ENCODE results near the gene PRDM2.

PRDM2 gene

GRCh38 chr1:13819642-13820041, 119.7 kb downstream of the PRDM2 start:
- no peak overlapping the region for H3K4me3 ChIP-seq (ENCODE audit: low read length)
- DNase-seq (ENCODE audit: low read depth), result no peak

GRCh38 chr1:13820055-13820454, 120.1 kb downstream of the PRDM2 start:
- no peak for TF ChIP-seq CTCF (conservative IDR thresholded peaks at IDR 0.05; ENCODE audit: low read depth, low read length)
- no peak overlapping the region for H3K4me3 ChIP-seq (ENCODE audit: low read length)
- DNase-seq (ENCODE audit: low read depth), result no peak

More at GRCh38 chr1:13819642-13820041, 119.7 kb downstream of the PRDM2 start:
- no peak for TF ChIP-seq CTCF (conservative IDR thresholded peaks at IDR 0.05; ENCODE audit: low read depth, low read length)

GRCh38 chr1:13820456-13820855, 120.5 kb downstream of the PRDM2 start:
- no peak for TF ChIP-seq CTCF (conservative IDR thresholded peaks at IDR 0.05; ENCODE audit: low read depth, low read length)
- H3K4me3 ChIP-seq (ENCODE audit: low read length), result no peak overlapping the region
- DNase-seq (ENCODE audit: low read depth), result no peak

GRCh38 chr1:13823126-13823880, 123.3 kb downstream of the PRDM2 start:
- DNase-seq (ENCODE audit: low read depth), result no peak
- no peak overlapping the region for H3K4me3 ChIP-seq (ENCODE audit: low read length)
- no peak for TF ChIP-seq CTCF (conservative IDR thresholded peaks at IDR 0.05; ENCODE audit: low read depth, low read length)

GRCh38 chr1:13823936-13824335, 123.9 kb downstream of the PRDM2 start:
- DNase-seq (ENCODE audit: low read depth), result no peak
- no peak overlapping the region for H3K4me3 ChIP-seq (ENCODE audit: low read length)
- TF ChIP-seq CTCF (conservative IDR thresholded peaks at IDR 0.05; ENCODE audit: low read depth, low read length), result no peak

GRCh38 chr1:13824626-13825025, 124.6 kb downstream of the PRDM2 start:
- TF ChIP-seq CTCF (conservative IDR thresholded peaks at IDR 0.05; ENCODE audit: low read depth, low read length), result no peak
- H3K4me3 ChIP-seq (ENCODE audit: low read length), result no peak overlapping the region
- DNase-seq (ENCODE audit: low read depth), result no peak

GRCh38 chr1:13825033-13825432, 125.0 kb downstream of the PRDM2 start:
- H3K4me3 ChIP-seq (ENCODE audit: low read length), result no peak overlapping the region
- no peak for TF ChIP-seq CTCF (conservative IDR thresholded peaks at IDR 0.05; ENCODE audit: low read depth, low read length)
- DNase-seq (ENCODE audit: low read depth), result no peak

All from retinal pigment epithelial cell (primary cell).